LNCAP (cell line): ENCODE results near the gene MESP2.

ENCODE experiments used
- TF ChIP-seq, protein P1 (sequence below): fragments of 450-650 bp; IDR thresholded peaks from 2 replicates; pipeline ENCODE4 v1.5.1; 2017; ENCODE audit warnings: mild to moderate bottlenecking

The MESP2 gene

GRCh38 chr15:89827829-89828228, 51.7 kb downstream of the MESP2 start:
- TF ChIP-seq, protein P1, sequence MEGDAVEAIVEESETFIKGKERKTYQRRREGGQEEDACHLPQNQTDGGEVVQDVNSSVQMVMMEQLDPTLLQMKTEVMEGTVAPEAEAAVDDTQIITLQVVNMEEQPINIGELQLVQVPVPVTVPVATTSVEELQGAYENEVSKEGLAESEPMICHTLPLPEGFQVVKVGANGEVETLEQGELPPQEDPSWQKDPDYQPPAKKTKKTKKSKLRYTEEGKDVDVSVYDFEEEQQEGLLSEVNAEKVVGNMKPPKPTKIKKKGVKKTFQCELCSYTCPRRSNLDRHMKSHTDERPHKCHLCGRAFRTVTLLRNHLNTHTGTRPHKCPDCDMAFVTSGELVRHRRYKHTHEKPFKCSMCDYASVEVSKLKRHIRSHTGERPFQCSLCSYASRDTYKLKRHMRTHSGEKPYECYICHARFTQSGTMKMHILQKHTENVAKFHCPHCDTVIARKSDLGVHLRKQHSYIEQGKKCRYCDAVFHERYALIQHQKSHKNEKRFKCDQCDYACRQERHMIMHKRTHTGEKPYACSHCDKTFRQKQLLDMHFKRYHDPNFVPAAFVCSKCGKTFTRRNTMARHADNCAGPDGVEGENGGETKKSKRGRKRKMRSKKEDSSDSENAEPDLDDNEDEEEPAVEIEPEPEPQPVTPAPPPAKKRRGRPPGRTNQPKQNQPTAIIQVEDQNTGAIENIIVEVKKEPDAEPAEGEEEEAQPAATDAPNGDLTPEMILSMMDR = no peak
